HG03025 (cell line): Measurements from ENCODE around the gene OVOL2.
"Not testable (repeated sequence)": the region's sequence is repeated elsewhere in the genome, so short reads cannot be mapped to it uniquely, and the experiment has no call there.

Experiments used
- ATAC-seq: cut with Tn5 transposase; IDR thresholded peaks from one replicate; pipeline ENCODE4 v1.9.1; 2021; ENCODE audit warnings: mild to moderate bottlenecking, moderate library complexity; ENCODE audit not compliant: unreplicated experiment, low FRiP score

OVOL2 gene

GRCh38 chr20:18058661-18059467 lies 1.1 kb upstream of the OVOL2 start:
- ATAC-seq, result no peak

- no peak for ATAC-seq
Measured at GRCh38 chr20:18057994-18058349, 256 bp upstream of the OVOL2 start.

- no peak for ATAC-seq
Measured at GRCh38 chr20:18056174-18057100, 1.3 kb downstream of the OVOL2 start.

DNA sequence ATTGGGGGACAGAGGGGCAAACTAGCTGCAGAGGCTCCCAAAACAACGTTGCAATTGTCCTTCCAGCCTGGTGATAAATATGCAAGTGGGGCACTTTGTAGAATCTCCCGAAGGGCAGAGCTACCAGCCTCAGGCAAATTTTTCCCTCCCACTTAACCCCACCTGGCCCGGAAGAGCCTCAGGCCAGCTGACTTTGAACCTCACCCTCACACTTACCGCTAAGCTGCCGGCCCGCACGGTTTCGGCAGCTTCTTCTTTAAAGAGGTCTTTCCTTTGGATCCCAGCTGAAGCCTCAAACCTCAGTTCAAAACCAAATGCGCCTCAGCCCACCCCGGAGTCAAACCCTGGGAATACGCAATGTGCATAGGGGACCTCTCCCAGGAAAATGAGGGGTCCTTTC lies 2.5 kb downstream of the OVOL2 start:
- no peak for ATAC-seq

GRCh38 chr20:18052856-18053255 lies 4.9 kb downstream of the OVOL2 start:
- no peak for ATAC-seq

DNA sequence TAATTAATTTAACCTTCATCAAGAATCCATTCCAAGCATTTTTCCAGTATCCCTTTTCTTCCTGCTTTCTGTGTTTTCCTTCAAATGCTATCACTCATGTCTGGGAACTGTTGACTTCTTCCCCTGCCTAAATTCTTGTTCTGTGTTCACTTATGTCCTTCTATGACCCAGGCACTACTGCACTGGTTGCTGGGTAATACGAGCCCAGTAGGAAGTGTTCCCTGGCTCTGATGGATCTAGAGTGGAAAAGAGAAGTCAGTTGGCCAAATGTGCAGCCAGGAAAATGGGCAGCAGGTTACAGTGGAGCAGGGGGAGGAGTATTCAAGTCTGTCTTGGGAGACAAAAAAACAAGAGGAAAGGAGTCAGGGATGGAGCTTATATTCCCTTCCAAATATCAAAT lies 7.1 kb downstream of the OVOL2 start:
- ATAC-seq, result no peak

DNA sequence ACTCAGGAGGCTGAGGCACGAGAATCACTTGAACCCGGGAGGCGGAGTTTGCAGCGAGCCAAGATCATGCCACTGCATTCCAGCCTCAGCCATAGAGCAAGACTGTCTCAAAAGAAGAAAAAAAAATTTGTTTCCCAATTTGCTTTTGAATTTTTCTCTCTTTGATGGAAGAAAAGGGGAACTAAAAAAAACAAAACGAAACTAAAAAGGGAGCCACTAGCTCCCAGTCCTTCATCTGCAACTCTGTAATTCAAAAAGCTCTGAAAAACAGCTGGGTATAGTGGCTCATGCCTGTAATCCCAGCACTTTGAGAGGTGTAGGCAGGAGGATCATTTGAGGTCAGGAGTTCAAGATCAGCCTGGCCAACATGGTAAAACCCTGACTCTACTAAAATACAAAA lies 9.5 kb downstream of the OVOL2 start:
- no peak for ATAC-seq

DNA sequence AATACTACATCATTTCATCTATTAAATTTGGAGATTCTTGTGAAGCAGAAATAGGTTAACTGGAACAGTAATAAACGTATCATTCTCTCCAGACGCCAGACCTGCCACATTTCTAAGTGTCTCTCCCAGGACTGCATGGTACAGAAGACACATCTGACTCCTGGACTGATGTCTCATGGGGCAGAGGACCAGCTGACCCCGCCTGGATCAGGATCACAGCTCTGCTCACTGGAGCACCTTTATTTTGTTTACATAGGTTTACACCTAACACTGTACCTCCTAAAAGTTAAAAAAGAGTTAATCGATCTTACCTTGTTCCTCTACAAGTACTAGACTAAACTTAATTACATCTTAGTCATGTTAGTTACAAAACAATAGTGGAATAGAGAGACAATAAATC lies 11.2 kb downstream of the OVOL2 start:
- no peak for ATAC-seq

DNA sequence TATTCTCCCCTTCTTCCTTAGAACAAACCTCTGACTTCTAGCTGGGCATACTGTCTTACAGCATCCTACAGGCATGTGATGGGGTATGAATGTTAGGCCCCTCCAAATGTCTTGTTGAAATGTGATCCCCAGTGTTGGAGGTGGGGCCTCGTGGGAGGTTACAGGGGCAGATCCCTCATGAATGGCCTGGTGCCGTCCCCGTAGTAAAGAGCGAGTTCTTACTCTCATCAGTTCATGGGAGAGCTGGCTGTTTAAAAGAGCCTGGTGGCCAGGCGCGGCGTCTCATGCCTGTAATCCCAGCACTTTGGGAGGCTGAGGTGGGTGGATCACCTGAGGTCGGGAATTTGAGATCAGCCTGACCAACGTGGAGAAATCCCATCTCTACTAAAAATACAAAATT lies 15.5 kb downstream of the OVOL2 start:
- no peak for ATAC-seq

DNA sequence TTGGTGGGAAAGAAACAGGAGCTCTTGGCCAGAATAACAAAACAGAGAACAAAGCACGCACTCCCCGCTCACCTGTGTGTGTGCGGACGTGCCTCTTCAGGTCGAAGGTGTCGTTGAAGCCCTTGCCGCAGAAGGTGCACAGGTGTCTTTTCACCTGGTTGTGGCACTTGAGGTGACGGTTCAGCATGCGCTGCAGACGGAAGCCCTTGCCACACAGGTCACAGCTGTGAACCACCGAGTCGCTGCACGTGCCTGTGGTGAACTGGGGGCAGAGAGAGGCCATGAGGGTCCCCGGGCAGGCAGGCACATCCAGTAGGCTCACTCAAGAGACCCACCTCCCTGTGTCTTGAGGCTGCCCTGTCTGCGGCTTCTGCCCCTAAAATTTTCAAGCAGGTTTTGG lies 16.3 kb downstream of the OVOL2 start:
- ATAC-seq, result no peak

DNA sequence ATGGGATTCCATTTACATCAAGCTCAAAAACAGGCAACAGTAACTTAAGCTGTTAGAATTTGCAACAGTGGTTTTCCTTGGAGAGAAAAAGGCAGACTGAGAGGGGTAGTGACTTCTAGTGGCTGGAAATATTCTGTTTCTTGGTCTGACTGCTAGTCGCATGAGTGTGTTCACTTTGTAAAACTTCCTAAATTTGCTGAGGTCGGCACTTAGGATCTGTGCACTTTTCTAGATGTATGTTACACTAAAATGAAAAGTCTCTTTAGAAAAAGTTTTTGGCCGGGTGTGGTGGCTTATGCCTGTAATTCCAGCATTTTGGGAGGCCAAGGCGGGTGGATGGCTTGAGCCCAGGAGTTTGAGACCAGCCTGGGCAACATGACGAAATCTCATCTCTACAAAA lies 18.7 kb downstream of the OVOL2 start:
- ATAC-seq, result no peak

DNA sequence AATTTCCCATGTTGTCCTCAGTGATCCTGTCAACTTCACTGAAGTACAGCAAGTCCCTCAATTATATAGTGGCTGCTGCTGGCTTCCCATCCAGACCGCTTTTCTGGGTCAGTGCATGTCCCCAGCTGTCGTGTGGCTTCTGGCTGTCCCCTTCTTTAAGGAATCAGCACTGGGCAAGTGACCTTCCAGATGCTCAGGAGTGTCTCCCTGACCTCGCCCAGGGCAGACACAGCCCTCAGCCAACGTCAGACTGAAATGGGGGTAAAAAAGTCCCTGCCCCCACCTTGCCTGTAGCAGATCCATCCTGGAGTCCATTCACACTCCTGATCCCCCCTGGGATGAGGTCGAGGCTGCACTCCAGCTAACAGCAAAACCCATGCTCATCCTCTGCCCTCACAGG lies 23.7 kb downstream of the OVOL2 start:
- ATAC-seq, result no peak

DNA sequence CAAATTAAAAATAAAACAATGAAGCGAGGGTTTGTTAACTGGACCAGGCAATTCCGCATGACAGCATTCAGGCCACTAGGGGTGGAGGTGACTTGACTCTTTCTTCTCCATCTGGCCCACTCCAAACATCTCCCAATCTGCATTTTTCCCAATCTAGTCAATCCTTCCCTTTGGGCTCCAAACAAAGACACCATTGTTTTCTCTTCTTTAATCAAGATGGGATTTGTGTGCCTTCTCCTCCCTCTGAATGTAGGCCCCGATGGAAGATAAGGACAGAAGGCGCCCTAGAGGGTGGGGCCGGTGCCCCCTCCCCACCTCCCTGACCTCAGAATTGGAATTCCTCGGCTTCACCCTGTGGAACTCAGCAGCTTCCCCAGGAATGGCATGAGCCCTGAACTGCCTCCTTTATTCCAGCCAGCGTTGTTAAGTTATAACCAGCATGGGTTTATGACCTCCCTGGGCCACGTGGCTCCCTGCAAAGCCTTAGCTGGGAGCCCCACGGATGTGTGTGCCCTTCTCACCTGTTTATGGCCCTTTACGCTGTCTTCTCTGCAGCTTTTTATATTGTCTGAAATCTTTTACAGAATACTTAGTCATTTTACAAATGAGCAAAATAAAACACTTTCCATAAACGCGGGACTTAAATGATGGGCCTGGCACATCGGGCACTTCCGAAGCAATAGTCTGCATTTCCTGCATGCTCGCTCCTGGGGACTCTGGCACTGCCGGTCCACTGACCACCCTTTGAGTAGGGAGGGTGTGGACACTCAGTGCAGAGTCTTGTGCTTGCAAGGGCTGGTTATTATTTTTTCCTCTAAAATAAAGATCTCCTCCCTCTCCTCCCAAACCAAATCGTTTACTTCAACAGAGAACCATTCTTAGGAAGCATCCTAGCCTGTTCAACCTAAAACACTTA lies 24.5 kb downstream of the OVOL2 start:
- ATAC-seq, result no peak

- ATAC-seq, result no peak
Measured at GRCh38 chr20:18031888-18032509, 25.7 kb downstream of the OVOL2 start.

DNA sequence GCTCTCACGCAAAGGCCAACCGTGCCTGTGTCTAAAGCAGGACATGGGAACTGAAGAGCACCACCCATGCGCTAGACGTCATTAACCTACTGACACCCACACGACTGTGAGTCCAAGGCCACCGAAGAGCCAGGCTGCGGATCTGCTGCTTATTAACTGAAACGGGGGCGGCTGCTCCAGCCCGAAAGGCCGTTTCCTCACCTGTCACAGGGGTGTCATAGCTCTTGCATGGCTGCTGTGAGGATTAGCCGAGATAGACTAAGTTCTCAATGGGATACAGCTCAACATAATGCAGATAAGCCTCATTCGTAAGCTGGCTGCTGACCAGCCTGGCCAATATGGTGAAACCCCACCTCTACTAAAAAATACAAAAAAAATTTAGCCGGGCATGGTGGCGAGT lies 26.7 kb downstream of the OVOL2 start:
- no peak for ATAC-seq

- no peak for ATAC-seq
Measured at GRCh38 chr20:18030020-18030419, 27.7 kb downstream of the OVOL2 start.

DNA sequence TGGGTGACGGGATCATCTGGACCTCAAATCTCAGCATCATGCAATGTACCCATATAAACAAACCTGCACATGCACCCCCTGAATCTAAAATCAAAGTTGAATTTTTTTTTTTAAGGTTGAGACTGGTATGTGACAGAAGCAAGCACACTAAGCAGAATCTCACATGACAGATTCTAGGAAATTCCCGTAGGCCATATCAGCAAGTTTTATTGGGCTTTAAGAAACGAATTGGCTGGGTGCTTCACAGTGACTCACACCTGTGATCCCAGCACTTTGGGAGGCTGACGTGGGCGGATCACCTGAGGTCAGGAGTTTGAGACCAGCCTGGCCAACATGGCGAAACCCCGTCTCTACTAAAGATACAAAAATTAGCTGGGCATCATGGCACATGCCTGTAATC lies 30.7 kb downstream of the OVOL2 start:
- not testable (repeated sequence) for ATAC-seq

DNA sequence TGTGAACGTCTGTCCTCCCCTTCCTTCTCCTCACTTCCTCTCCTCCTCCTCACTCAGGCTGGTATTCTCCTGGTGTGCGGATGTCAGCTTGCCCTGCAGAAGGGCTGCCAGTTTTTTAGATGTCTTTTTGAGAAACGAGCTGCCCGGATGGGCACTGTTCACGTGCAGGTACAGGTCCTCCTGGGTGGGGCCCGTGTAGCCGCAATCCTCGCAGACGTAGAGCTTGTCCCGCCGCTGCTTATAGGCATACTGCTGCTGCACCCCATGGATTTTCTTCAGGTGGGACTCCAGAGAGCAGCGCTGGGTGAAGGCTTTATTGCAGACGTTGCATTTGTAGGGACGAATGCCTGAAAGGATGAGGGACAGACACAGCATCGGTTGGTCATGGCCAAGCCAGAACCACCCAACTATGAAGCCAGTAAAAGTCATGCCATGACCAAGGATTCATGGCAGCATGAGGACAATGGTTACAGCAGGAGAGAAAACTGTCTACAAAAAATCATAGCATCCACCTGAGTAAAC lies 33.0 kb downstream of the OVOL2 start:
- ATAC-seq, result no peak

DNA sequence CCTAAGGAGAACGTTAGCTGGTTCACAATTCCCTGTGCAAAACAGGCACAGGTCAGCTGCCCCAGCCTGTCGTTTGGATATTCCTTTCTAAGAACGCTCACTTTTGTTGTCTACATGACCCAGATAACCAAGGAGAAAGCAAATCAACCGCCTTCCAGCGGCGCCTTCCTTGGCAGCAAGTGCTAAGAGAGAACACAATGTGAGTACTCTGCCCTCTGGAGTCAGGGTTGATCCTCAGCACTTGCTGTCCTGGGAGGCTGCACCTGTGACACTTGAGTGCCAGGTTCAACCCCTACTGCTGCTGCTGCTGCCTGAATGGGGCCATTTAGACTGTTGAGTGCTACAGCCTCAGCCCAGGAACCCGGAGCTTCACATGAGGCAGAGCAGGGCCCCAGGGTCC lies 36.8 kb downstream of the OVOL2 start:
- ATAC-seq, result no peak

DNA sequence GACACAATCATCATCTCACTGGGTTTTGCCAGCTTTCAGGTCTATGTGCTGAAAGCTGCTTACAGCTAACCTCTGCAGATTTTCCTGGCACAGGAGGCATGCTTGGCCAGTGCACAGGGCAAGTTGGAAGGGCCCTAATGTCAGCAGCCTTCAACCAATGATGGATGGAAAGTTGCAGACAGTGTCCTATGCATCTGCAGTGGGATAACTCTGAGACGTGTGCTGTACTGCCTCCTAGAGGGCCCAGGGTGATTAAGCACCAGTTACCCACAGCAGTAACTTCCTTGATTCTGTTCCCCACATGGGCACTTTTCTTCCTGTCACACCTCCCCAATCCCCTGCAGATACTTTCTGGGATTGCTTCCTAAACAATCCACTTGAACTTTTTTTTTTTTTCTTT lies 38.6 kb downstream of the OVOL2 start:
- no peak for ATAC-seq
